Hippocampal formation (tissue), 2 donors: ENCODE measurements around the gene PRKCA.
"Not testable (repeated sequence)": the region's sequence is repeated elsewhere in the genome, so short reads cannot be mapped to it uniquely, and the experiment has no call there.

Experiments
- DNase-seq, 2 donors: peaks; one replicate each; lab custom pipeline; 2025; lab: John Stamatoyannopoulos, UW

PRKCA gene

DNA sequence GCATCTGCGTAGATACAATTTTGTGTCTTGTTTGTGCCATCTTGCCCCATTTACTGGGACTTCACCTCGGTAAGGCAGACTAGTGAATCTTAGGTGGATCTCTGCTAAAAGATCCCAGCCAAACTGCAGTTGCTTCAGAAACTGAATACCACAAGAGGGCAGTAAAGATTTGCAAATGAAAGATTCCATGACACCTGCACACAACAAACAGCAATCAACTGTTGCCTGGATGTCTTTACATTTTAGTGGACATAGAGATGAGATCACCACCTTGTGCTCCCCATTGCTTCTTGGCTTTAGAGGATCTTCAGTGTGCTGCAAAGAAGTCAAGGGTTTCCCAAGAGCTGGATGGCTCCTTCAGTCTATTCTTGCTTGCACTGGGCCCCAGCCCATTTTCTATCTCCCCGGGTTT, 413.3 kb downstream of the PRKCA start:
- DNase-seq, result peak in 1 of 2 donors; percentile 78

DNA sequence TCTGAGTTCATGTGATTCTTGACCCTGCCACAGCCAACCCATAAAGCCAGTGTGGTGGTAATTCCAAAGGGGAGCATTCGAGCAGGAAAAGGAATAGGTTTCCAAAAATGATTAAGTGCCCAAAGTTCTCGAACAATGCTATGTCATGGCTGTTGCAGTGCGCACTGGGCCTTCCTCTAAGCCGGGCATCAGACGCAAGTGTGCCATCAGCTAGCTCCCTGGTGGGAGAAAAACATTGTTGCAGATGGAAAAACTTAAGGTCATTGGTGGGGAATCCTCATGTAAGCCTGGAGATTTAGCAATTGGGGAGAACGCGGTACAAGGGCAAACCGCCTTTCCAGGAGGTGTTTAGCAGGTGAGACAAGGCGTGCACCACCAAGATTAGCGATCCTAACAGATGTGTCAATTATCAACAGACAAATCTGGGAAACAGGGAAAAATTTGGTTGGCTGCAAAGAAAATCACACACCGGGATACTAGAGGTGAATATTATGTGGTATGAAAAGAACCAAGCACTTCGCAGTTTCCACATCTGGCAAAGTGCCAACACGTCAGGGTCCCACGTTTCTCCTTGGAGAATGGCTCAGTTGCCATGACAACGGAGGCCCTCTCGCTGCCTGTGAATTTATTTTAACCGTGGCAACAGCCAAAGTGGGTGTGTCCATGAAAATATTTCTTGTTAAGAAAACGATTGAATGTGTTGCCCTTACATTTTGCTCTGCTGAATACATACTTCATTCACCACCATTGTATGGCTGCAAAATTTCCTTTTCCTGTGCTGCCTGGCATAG, 414.0 kb downstream of the PRKCA start:
- DNase-seq, result peak in 1 of 2 donors; percentile 20

DNA sequence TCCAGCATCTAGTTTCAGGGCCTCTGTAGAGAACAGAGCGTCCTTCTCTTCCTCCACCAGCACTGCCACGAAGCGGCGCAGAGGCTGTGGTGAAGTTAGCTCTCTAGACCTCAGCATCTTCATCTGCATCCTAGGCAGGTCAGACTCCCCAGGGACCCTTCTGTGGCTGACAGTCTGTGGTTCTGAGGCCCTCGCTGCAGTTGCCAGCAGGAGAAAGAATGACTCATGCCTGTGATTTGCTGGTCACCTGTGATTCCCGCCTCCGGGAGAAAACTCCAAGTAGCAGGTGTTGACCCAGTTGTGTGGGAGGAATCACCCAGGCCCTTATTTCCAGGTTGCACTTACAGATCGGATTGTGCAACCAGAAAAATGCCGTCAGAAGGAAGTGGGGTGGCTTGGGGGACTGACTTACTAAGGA, 415.2 kb downstream of the PRKCA start:
- no peak for DNase-seq

DNA sequence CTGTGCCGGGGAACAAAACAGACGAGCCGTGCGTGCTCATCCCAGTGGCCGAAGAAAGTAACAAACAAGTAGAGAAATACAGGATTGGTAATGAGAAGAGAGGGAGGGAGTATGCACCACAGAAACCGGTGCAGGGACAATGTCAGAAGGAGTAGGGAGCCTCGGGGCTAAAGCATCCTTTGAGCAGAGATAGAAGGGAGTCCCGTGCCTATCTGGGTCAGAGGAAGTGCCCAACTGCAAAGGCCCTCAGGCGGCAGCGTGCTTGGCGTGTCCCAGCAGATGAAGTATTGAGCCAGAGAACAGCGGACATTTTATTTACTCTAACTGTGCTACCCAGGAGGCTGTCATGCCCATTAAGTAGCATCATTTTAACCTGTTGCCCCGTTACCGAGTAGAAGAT, 417.6 kb downstream of the PRKCA start:
- no peak for DNase-seq

DNA sequence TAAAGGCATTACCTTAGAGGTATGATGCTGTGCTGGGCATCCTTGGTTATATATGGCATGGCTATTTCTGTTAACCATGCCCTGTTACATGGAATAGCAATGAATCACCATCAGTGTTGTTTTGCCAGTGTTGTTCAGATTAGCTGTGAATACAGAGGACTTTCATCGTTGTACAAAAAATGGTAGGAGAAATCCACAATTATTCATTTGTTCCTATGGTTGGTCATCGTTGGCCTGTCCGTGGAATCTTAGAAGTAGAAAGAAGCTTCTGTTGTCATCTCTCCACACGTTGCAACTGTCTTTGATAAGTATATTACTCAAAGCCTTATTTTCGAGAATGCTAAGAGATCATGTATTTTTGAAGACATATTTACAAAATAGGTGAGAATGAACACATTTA, 418.2 kb downstream of the PRKCA start:
- DNase-seq, result no peak

DNA sequence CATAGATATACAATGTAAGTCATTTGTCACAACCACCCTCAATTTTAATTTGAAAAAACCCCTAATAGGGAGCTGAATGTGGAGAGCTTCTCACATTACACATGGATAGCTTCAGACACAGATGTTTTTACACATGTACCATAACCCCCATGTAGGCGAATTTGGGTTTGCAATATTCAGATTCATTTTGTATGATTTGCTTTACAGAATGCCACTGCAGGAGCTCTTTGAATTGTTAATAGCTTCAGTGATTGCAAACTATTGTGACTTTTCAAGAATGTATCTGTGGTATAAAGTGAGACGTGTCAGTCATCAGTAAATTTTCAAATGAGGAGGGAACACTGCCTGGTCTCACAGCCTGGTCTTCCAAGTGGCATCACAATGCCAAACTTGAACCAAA, 419.9 kb downstream of the PRKCA start:
- DNase-seq, result no peak

DNA sequence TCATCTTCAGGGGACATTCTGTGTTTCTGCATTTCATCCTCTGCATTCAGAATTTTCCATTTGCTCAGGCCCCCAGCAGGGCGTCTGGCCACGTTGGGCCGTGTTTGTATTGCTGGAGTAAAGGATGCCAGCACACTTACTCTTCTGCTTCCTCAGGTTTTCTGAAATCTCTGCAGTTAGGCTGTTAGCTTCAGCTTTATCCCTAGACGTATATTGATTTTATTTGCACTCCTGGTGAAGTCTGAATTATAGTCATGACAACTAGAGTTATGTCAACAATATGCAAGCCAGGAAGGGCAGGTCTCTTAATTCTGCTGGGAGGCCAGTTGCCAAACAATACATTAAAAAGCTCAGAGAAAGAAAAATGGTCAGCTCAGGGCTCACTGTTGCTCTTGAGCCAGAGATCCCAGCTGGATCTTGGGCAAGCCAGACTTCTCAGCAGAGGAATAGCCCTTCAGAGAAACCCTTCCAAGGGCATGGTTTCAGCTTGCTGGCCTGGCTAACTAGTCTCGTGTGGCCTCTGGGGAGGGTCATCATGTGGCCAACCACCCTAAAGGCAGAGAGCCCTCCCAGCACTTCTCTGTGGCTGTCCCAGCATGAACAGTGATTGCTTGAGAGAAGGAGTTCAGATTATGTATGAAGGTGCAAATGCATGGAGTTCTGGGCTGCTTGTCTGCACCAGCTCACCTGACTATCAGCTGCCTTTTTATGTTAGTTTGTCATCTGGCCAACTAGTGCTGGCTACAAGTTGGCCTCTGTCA, 422.3 kb downstream of the PRKCA start:
- DNase-seq, result no peak

DNA sequence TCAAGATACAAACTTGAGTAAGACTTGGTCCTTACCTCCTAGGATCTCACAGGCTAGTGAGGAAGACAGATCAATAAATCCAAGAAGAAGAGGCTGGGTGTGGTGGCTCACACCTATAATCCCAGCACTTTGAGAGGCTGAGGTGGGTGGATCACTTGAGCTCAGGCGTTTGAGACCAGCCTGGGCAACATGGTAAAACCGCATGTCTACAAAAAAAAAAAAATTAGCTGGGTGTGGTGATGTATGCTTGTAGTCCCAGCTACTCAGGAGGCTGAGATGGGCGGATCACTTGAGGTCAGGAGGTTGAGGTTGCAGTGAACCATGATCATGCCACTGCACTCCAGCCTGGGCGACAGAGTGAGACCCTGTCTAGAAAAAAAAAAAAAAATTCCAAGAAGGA, 423.0 kb downstream of the PRKCA start:
- not testable (repeated sequence) for DNase-seq

DNA sequence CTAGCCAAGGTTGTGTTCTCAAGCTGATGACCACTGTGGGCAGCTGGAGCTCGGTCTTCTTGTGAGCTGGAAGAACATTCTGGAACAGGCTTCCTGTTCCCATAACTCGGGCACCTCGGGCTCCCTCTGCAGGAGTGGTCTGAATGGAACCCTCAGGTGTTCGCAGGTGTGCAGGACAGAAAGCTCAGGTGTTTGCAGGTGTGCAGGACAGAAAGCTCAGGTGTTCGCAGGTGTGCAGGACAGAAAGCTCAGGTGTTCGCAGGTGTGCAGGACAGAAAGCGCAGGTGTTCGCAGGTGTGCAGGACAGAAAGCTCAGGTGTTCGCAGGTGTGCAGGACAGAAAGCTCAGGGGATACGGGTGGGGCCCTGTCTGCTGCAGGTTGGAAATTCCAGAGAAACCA, 423.5 kb downstream of the PRKCA start:
- DNase-seq, result no peak

DNA sequence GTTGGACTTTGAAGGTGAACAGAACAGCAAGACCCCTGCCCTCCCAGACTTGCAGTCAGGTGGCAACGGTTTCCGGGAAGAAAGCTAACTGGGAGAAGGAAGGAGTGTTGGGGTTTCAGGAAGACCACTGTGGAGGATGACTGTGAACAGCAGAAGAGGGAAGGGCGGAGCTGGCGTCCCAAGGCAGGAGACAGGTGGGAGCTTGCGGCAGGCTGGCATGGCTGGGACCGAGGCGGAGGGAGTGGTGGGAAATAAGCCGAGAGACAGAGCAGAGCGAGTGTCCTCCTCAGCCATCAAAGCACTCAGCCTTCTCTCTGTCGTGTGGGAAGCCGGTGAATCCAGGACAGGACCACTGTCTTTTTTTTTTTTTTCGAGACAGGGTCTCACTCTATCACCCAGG, 424.0 kb downstream of the PRKCA start:
- no peak for DNase-seq

DNA sequence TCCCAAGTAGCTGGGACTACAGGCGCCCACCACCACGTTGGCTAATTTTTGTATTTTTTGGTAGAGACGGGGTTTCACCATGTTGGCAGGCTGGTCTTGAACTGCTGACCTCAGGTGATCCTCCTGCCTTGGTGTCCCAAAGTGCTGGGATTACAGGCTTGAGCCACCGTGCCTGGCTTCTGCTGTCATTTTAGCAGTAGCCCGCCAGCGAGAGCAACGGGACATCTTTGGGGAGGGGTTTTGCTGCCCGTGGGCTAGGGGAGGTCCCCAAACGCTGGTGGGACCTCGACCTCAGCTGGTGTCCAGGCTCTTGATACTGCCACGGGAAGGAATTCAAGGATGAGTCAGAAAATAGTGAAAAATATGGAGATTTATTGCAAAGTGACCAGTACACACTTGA, 424.4 kb downstream of the PRKCA start:
- DNase-seq, result no peak

DNA sequence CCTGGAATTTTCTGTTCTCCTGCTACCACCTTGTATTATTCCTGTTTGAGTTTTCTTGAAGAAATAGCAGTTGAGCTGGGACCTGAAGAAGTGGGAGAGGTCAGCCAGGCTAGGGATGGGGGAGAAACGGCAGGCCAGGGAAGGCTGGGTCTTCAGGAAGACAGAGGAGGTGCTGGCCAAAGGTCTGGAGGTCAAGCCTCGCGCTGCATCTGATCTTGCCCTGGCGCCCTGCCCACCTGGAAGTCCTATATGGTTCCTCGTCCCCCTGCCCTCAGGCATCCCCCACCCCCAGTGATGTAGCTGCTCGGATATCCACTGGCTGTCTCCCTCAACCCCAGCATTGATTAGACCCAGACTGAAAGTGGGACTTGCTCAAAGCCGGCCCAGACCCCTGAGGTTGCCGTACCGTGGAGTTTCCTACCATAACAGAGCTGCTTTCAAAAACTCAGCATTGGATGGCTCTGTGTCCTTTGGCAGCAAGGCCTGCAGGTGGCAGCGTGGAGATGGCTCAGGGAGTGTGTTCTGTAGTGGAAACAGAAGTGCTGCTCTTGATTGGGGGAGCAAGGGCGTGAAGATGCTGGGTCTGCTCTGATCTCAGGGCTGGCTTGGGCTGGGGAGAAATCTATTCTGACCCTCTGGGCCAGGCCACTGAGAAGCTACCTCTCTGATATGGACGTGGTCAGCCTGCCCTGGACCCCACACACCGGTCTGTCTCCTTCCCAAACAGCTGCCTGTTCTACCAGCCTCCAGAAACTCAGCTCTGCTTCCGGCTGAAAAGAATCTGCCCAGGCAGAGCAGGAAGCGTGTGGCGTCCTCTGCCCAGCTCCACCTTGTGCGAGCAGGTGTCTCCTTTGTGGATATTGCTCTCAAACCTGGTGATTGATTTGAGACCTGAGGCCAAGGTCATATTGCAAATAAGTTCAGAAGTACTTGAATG, 425.5 kb downstream of the PRKCA start:
- peak; percentile 48 to 67 for DNase-seq

DNA sequence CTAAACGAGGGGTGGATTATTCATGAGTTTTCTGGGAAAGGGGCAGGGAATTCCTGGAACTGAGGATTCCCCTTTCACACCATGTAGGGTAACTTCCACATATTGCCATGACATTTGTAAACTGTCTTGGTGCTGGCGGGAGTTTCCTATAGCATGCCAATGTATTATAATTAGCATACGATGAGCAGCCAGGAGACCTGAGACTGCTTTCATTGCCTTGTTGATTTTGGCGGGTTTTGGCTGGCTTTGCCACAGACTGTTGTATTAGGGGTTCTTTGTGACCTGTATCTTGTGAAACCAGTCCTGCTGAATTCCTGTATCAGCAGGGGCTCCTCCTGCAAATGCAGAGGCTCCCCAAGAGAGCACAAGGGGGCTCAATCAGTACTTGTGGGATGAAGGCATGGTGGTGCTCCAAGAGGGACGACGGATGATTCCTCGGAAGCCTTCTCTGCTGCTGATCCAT, 428.1 kb downstream of the PRKCA start:
- no peak for DNase-seq

DNA sequence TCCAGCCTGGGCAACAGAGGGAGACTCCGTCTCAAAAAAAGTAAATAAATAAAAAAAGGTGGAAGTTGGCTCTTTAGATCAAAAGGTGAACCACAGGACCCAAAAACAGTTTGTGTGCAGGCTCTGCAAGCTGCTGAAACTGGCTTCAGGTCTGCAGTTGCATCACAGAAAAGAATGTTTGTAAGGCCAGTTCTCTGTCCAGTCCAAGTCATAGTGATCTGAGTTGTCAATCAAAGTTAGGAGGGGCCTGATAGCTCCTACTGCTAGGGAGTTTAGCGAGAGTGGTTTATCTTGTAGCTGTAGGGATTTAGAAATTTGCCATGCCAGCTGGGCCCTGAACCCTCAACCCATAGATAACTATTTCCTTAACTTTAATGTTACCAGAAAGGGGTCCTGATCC, 431.3 kb downstream of the PRKCA start:
- DNase-seq, result no peak

DNA sequence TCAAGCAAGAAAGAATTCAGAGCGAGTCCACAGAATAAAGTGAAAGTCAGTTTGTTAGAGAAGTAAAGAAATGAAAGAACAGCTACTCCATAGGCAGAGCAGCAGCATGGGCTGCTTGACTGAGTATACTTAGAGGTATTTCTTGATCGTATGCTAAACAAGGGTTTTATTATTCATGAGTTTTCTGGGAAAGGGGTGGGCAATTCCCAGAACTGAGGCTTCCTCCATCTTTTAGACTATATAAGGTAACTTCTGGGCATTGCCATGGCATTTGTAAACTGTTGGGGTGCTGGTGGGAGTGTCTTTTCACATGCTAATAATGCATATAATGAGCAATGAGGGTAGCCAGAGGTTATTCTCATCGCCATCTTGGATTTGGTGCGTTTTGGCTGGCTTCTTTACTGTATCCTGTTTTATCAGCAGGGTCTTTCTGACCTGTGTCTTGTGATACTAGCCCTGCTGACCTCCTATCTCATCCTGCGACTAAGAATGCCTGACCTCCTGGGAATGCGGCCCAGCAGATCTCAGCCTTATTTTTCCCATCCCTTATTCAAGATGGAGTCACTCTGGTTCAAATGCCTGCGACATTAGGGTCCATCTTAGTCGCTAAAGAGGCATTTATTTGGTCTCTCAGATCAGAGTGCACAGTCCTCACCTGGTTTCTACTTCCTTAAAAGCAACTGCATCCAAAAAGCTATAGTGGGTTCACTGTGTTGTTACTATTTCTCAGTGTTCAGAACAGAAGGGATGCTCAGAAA, 432.0 kb downstream of the PRKCA start:
- DNase-seq, result no peak

DNA sequence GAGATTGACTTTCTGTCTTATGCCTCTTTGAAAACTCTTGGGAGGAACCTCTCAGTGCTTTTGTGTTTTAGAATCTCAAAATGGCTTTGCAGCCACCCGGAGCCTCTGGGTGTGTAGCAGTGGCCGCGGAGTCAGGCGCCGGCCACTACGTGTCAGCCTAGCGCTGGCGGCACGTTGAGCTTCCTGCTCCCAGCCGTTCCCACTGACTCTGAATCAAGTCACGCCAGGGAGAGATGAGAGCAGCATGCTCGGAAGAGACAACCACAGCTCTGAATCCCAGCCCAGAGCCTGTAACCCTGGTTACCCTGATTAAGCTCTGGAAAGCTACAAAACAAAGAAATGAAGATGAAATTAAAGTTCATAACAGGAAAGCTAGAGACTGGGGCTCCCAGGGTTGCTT, 435.1 kb downstream of the PRKCA start:
- no peak for DNase-seq

DNA sequence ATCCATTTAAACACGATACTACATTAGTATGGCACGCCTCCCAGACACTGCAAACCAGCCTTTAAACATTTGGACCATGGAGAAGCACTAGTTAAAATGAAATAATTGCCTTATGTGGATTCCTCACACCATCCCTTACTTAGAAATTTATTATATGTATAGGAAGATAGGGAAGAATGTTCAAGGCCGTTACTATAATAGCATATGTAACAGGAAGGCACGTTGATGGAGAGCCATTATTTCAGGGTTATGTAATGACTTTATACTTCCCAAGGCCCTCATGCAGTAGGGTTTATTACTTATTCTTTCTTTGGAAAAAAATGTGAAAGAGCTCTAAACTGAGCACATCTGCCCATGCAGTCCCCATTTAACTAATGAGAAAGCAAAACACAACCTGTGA, 435.9 kb downstream of the PRKCA start:
- no peak for DNase-seq

DNA sequence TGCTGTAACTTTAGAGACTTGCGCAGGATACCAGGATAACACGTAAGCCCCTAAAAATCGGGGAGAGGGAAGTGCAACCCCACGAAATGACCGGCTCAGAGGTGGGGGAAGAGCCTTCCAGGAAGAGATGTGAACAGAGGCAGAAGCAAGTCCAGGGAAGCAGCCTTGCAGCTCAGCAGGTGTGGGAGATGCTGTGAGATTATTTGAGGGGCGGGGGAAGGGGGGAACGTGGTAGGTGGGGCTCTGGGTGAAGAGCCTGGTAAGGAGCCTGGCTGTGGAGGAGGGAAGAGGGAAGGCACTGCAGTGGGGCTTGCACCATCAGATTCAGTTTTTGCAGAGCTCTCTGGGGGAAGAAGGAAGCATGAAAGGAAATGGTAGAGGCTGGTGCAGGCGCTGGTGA, 437.1 kb downstream of the PRKCA start:
- no peak for DNase-seq

DNA sequence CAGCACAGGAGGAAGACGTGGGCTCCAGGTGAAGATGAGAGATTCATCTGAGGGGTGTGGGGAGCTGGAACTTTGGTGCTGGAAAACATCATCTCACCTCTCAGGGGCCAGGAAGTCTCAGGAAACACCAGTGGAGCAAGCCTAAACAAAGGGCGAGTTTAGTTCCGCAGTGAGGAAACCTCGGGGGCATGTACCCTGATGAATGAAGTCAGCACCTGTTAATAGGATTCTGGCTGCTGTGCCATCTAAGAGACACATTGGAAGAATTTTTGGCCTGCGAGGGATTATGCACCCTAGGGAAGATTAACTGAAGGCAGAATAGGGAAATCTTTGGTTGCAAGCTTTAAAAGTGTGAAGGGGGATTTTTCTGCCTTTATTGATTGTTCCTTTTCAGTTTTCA, 437.8 kb downstream of the PRKCA start:
- DNase-seq, result no peak

DNA sequence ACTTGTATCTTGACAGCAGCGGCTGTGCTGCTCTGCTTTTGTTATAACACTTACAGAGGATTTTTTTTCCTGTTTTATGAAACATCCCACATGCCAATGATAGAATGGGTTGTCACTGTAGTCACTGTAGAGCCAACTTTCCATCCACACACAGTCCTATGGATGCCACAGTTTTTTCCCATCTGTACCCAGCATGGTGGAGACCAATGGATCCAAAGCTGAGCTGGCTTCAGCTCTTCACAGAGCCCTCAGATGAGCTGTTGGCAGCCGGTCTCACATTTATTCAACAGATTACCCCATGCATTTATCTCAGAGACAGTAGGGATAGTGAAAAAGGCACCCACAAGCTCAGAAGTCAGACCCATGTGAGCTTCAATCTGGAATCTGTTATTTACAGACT, 441.1 kb downstream of the PRKCA start:
- DNase-seq, result no peak

DNA sequence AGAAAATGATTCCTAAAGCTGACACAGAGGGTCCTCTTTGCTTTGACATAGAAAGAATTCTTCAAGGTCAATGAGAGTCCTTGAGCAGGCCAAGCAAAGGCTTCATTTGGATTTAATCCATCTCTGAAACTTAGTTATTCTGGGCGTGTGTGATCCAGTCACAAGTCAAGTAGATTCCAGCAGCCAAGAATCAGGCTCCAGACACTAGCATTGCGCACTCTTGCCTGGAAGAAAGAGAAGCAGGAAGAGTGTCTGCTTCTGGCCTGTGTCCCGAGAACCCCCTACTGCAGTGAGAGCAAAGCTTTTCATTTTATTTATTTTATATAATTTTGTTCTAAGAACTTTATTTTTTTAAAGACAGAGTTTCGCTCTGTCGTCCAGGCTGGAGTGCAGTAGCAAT, 444.3 kb downstream of the PRKCA start:
- no peak for DNase-seq
